Activated CD8-positive, alpha-beta T cell treated with anti-CD3 and anti-CD28 coated beads, Interleukin-2, amount 10 ng/mL, durations not matched to agents 7 days and 5 days (primary cell): ENCODE results near the gene ANKRD13B. TPM values are rescaled to one million over a fixed set of nuclear protein-coding genes. Genes with fewer than 3 reads are reported as not detected.

ENCODE experiments used
- ATAC-seq: fragments of 150-1000 bp; cut with Tn5 transposase; one replicate; pipeline ENCODE4 v1.10.0; 2021; ENCODE audit warnings: moderate library complexity
- CTCF ChIA-PET: fragments of 350-600 bp; sonication (Branson Sonifier 250); formaldehyde crosslinking; loops from one replicate; lab custom pipeline; 2021; ENCODE audit warnings: antibody characterized with exemption; lab: Charles Lee
- POLR2A ChIA-PET: fragments of 350-600 bp; sonication (Branson Sonifier 250); formaldehyde crosslinking; loops from one replicate; lab custom pipeline; 2021; ENCODE audit warnings: antibody characterized with exemption; lab: Charles Lee
- DNase-seq: peaks from one replicate; pipeline ENCODE4 v3.0.0-alpha.2; 2020
- H3K27ac Mint-ChIP-seq: one replicate; pipeline ENCODE4 v1.8.0; 2021; ENCODE audit warnings: mild to moderate bottlenecking, mixed read lengths
- H3K27me3 Mint-ChIP-seq: one replicate; pipeline ENCODE4 v1.8.0; 2021; ENCODE audit warnings: low read depth, mixed read lengths
- H3K36me3 Mint-ChIP-seq: one replicate; pipeline ENCODE4 v1.8.0; 2021; ENCODE audit warnings: low read depth, mixed read lengths
- H3K4me1 Mint-ChIP-seq: one replicate; pipeline ENCODE4 v1.8.0; 2021; ENCODE audit warnings: low read depth, mixed read lengths
- H3K4me3 Mint-ChIP-seq: one replicate; pipeline ENCODE4 v1.8.0; 2021; ENCODE audit warnings: mild to moderate bottlenecking, mixed read lengths
- H3K9me3 Mint-ChIP-seq: one replicate; pipeline ENCODE4 v1.8.0; 2022; ENCODE audit warnings: mixed read lengths; ENCODE audit not compliant: insufficient read depth
- total RNA-seq, 2 experiments: library from RNA; stranded (reverse); gene quantifications; one replicate each; pipeline ENCODE4 v1.2.3, GENCODE V29; 2021

ANKRD13B gene
- total RNA-seq, 2 experiments from 2014 or later = 11.2 to 12.5 TPM

DNA sequence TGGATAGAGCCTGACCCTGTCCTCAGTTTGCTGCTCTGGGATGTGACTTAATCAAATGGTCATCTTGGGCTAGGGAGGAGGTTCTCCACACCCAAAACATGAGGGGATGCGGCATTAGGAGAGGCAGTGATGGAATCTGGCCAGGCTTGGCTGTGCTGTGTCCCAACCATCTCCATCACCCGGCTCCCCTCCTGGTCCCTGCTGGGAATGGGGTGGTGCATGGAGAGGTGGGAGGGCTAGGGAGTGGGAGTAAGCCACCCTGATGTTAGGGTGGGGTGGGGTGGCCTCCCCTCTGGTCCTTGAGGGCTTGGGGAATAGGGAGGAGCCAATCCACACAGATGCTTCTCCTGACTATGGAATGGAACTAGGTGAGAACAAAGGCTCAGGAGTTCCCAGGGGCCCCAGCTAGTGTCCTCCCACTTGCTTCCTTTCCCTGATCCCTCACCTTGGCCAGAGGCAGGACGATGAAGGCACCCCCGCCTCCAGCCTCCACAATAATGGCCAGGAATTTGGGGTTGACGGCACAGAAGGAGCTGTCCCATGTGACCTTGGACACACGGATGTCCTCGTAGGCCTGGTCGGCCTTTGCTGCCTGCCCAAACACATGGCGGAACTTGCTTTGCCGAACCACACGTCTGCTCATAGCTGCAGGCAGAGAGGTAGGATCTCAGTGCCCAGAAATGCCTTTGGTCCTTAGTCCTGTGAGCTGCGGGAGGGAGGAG is 28.0 kb downstream of the ANKRD13B start:
- DNase-seq = no peak
- H3K4me3 Mint-ChIP-seq = peak overlapping the region; percentile 15
- peaks cover 3% of the 10 kb centered on the region for H3K27me3 Mint-ChIP-seq
- H3K9me3 Mint-ChIP-seq = no peaks in the 10 kb centered on the region
- no peak for ATAC-seq
- ChIA-PET CTCF (interaction anchor here (0.9 to 3.9 kb wide), 4 partner anchors 18 to 310 kb away, joined by 3 to 19 read pairs (median 4); no protein-coding TSS in a partner anchor), POLR2A (interaction anchor here (0.6 to 0.9 kb wide), 2 partner anchors 52 to 750 kb away, joined by 3 to 4 read pairs; no protein-coding TSS in a partner anchor)
- H3K36me3 Mint-ChIP-seq = peaks cover 10% of the 10 kb centered on the region
- no peak overlapping the region for H3K27ac Mint-ChIP-seq
- peaks cover 76% of the 10 kb centered on the region for H3K4me1 Mint-ChIP-seq

DNA sequence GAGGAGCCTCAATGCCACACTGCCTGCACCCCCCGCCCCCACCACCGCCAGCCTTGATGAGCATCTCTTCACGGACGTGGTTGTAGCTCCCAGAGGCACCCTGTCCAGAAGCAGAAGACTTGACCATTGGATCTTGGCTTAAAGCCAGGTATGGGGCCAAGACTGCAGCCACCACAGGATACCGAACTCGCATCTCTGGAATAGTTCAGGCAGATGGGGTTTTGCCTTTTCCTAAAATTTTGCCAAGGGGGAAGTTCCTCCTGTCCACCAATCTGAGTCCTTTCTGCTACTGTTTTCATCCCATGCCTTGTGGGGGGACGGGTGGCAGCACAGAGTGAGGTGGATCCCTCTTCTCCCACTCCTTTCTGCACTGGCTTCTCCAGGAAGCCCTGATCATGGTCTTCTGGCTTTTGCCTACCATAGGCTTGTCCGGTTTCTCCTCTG is 28.8 kb downstream of the ANKRD13B start:
- peaks cover 16% of the 10 kb centered on the region for H3K36me3 Mint-ChIP-seq
- H3K4me1 Mint-ChIP-seq = peaks cover 68% of the 10 kb centered on the region
- DNase-seq = no peak
- peaks cover 3% of the 10 kb centered on the region for H3K27me3 Mint-ChIP-seq
- ChIA-PET CTCF (interaction anchor here (0.9 to 3.9 kb wide), 4 partner anchors 8 to 309 kb away, joined by 3 to 19 read pairs (median 6); no protein-coding TSS in a partner anchor), POLR2A (no interaction called here)
- H3K9me3 Mint-ChIP-seq = no peaks in the 10 kb centered on the region
- ATAC-seq = no peak
- peak overlapping the region; percentile 78 for H3K4me3 Mint-ChIP-seq
- no peak overlapping the region for H3K27ac Mint-ChIP-seq

DNA sequence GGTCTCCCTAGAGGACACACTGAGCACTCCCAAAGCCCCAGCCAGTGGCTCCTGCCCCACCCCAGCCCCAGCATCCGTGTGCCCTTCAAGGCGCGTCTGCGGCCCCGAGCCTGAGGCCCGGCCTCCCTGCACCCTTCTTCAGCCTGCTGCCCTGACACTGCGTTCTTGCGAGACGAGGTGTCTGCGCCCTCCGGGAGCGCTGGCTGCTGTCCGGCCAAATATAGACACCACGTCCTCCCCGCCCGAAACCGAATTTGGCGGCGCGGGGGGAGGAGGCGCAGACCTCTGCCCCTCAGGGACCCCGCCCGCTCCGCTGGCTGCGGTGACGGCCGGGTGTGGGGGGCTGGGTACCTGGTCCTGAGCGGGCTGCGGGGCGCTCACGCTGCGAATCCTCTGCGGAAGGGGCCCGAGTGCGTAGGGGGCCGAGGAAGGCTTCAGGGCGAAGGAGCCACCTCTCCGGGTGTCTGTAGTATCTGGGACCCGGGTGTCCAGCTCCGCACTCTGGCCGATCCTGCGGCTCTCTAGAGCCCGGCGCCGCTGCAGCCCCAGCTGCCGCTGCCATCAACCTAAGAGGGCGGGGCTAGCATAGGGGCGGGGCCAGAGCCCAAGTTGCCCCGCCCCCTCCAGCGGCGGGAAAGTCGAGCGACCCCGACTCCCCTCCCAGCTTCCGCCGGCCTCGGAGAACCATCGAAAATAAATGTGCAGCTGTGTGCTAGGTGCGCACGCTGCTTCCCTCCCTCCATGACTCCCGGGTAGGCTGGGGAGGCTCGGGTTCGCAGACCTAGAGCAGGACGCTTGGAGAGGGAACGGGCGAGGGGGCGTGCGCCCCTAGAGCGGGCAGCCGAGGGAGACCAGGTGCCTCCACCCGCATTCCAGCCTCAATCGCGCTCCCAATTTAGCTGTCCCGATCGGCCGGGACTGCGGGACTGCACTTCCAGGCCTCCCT is 29.7 kb downstream of the ANKRD13B start, which contains the start of gene CORO6:
TSS of gene CORO6 (minus strand) at position 576 of the 946 bp plus-strand sequence. CDS start 1,491 bp downstream, outside the sequence.
- ChIA-PET CTCF (interaction anchor here (1.1 to 3.9 kb wide), 3 partner anchors 8 to 157 kb away, joined by 4 to 19 read pairs (median 9); no protein-coding TSS in a partner anchor), POLR2A (interaction anchor here (0.6 to 1.4 kb wide), 2 partner anchors 35 to 252 kb away, joined by 3 read pairs; no protein-coding TSS in a partner anchor)

DNA sequence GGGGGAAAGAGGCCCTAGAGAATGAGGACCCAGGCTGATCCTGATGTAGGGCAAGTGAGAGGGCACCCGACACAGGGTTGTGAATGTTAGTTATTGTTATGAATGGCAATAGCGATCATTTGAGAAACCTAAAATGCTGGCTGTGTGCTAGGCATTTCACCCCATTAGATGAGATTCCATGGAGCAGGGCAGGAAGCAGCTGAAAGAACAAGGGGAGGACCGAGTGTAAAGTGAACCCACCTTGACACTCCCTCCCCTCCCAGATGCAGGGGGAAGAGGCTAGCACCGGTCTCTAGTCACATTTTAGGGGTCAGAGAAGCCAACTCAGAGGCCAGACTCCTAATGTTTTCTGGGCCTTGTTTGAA is 30.3 kb downstream of the ANKRD13B start:
- Mint-ChIP-seq H3K36me3 (peaks cover 21% of the 10 kb centered on the region), H3K27me3 (peaks cover 3% of the 10 kb centered on the region), H3K4me3 (peak overlapping the region; percentile 78), H3K27ac (no peak overlapping the region), H3K4me1 (peaks cover 56% of the 10 kb centered on the region), H3K9me3 (no peaks in the 10 kb centered on the region)
- CTCF ChIA-PET = interaction anchor here (1.1 to 3.9 kb wide), 4 partner anchors 9 to 253 kb away, joined by 4 to 19 read pairs (median 6); no protein-coding TSS in a partner anchor
- no peak for DNase-seq
- POLR2A ChIA-PET = interaction anchor here (0.6 to 1.4 kb wide), 2 partner anchors 35 to 251 kb away, joined by 3 read pairs; no protein-coding TSS in a partner anchor
- ATAC-seq = no peak

More for the DNA sequence above, 29.7 kb downstream of the ANKRD13B start, which contains the start of gene CORO6:
- Mint-ChIP-seq H3K27ac (no peak within 1 kb of the TSS), H3K4me1 (peaks cover 61% of the 10 kb centered on the region), H3K27me3 (peaks cover 3% of the 10 kb centered on the region), H3K9me3 (no peaks in the 10 kb centered on the region), H3K4me3 (peak within 1 kb of the TSS; percentile 78), H3K36me3 (peaks cover 17% of the 10 kb centered on the region)
- ATAC-seq (peak; percentile 47), DNase-seq (peak; percentile 67)

DNA sequence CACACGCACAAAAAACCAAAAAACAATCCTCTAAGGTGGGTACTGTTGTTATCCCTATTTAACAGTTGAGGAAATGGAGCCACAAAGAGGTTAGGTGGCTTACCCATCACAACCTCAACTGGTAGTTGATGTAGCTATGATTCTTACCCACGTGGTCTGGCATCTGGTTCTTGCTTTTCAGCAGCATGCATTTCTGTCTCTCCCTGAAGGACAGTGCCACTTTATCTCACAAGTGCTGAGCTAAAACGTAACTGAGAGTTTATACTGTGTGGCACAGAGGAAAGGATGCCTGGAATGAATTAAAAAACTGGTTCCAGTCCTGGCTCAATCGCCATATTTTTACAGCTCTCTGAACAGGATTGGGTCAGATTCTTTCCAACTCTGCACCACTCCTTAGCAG is 31.7 kb downstream of the ANKRD13B start:
- H3K4me1 Mint-ChIP-seq = peaks cover 59% of the 10 kb centered on the region
- ATAC-seq = peak; percentile 11
- no peak overlapping the region for H3K4me3 Mint-ChIP-seq
- ChIA-PET CTCF (interaction anchor here (0.5 to 5.4 kb wide), 11 partner anchors 8 to 480 kb away, joined by 3 to 41 read pairs (median 4); no protein-coding TSS in a partner anchor), POLR2A (interaction anchor here (0.6 to 1.1 kb wide), 4 partner anchors 8 to 23 kb away, joined by 3 to 4 read pairs (median 3); no protein-coding TSS in a partner anchor)
- DNase-seq = peak; percentile 63
- no peaks in the 10 kb centered on the region for H3K9me3 Mint-ChIP-seq
- peaks cover 3% of the 10 kb centered on the region for H3K27me3 Mint-ChIP-seq
- peaks cover 32% of the 10 kb centered on the region for H3K36me3 Mint-ChIP-seq
- peak overlapping the region; percentile 12 for H3K27ac Mint-ChIP-seq

DNA sequence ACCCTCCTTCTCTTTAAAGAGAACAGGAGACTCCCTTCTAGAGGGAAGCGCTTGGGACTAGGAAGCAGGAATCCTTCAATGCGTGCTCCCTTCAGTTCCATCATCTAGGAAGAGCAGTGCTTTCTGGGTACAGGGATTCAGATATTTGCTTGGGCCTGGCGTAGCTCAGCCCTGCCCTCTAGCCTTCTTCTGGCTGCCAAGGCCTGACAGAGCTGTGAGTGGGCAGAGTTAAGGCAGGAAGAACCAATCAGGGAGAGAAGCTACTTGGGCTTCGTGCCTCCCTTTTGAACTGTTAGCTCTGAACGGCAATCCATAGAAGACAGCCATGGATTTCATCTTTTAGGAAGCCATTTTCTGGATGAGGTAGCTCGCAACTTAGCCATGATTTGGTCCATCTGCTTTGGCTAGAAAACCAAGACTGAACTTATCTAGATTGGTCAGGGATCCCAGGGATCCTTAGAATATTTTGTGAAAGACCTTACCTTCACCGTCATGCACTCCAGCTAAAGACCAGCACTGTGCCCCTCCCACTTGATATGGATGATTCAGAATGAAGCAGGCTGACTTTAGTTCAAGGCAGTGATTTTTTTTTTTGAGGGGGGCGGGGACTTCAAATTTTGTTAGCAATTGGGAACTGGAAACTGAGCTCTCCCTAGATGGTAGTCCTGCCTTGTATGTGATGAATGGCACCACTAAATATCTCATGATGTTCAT is 32.3 kb downstream of the ANKRD13B start:
- no peak for ATAC-seq
- POLR2A ChIA-PET = interaction anchor here (0.6 to 1.1 kb wide), 4 partner anchors 8 to 22 kb away, joined by 3 to 4 read pairs (median 3); no protein-coding TSS in a partner anchor
- H3K36me3 Mint-ChIP-seq = peaks cover 38% of the 10 kb centered on the region
- H3K27ac Mint-ChIP-seq = no peak overlapping the region
- no peak overlapping the region for H3K4me3 Mint-ChIP-seq
- no peaks in the 10 kb centered on the region for H3K9me3 Mint-ChIP-seq
- peaks cover 3% of the 10 kb centered on the region for H3K27me3 Mint-ChIP-seq
- peaks cover 62% of the 10 kb centered on the region for H3K4me1 Mint-ChIP-seq
- no peak for DNase-seq
- CTCF ChIA-PET = interaction anchor here (0.5 to 5.4 kb wide), 11 partner anchors 8 to 479 kb away, joined by 3 to 41 read pairs (median 4); no protein-coding TSS in a partner anchor

DNA sequence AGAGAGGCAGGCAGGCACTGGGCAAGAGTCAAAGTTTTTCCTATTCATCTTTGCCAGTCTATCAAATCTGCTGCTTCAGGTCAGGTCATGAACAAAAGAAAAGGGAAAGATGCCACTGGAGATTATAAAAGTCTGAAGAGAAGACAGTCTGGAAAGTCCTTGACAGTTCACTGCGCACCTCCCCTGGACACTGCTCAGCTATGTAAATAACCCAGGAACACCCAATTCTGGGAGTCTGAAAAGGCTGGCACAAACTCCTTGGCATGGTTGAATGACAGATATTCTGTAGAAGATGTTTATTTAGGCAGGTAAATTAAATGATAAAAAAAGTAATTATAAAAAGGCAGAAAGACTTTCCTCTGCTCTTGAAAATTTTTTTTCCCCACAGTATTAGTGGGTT is 35.0 kb downstream of the ANKRD13B start:
- Mint-ChIP-seq H3K4me1 (peaks cover 50% of the 10 kb centered on the region), H3K4me3 (no peak overlapping the region), H3K27ac (no peak overlapping the region), H3K36me3 (peaks cover 64% of the 10 kb centered on the region), H3K27me3 (no peaks in the 10 kb centered on the region), H3K9me3 (no peaks in the 10 kb centered on the region)
- POLR2A ChIA-PET = interaction anchor here (0.7 to 1.0 kb wide), 2 partner anchors 10 to 302 kb away, joined by 3 to 4 read pairs; partner anchors contain the start of gene SSH2
- CTCF ChIA-PET = interaction anchor here (2.5 to 5.4 kb wide), 2 partner anchors 11 kb away, joined by 12 to 41 read pairs; no protein-coding TSS in a partner anchor
- DNase-seq (no peak), ATAC-seq (no peak)

DNA sequence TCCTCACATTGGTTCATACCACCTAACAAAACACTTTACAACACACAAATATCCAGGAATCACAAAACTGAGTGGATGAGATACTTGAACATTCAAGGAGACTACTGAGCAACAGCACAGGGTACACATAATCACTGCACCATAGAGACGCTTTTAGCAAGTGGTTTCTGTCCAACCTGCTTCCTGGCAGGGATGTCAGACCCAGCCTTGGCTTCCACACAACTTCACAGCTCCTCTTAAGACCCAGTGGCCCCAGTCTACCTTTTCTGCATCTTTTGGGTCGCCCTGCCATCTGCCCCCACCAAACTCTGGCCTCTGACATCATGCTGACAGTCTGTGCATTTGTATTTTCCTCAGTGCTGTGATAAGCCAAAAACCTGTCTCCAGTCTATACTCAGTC is 35.7 kb downstream of the ANKRD13B start:
- H3K4me3 Mint-ChIP-seq = no peak overlapping the region
- DNase-seq (no peak), ATAC-seq (no peak)
- peaks cover 47% of the 10 kb centered on the region for H3K4me1 Mint-ChIP-seq
- POLR2A ChIA-PET = interaction anchor here (0.8 kb wide), 1 partner anchor 12 kb away, joined by 3 read pairs; no protein-coding TSS in a partner anchor
- peaks cover 67% of the 10 kb centered on the region for H3K36me3 Mint-ChIP-seq
- H3K27ac Mint-ChIP-seq = no peak overlapping the region
- no peaks in the 10 kb centered on the region for H3K9me3 Mint-ChIP-seq
- no peaks in the 10 kb centered on the region for H3K27me3 Mint-ChIP-seq
- CTCF ChIA-PET = interaction anchor here (2.5 to 5.4 kb wide), 2 partner anchors 10 to 12 kb away, joined by 12 to 41 read pairs; no protein-coding TSS in a partner anchor

DNA sequence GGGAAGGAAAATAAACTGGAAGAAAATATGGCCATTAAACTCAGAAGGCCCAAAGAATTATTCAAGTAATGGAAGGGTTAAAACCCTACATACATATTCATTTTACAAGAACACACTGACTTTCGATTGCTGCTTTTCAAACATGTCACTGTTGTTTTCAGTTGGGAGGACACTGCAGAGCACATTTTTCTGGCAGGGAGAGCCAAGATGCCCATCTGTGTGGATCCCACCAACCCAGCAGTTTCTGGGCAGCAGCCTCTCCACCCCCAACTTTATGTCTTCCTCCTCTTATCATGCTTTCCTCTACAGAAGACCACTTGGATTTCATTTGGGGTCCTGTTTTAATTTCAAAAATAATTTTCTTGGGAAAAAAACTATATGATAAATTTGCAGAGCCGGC is 36.9 kb downstream of the ANKRD13B start:
- ChIA-PET POLR2A (interaction anchor here (0.8 kb wide), 1 partner anchor 10 kb away, joined by 3 read pairs; no protein-coding TSS in a partner anchor), CTCF (interaction anchor here (0.6 kb wide), 1 partner anchor 94 kb away, joined by 3 read pairs; no protein-coding TSS in a partner anchor)
- peaks cover 45% of the 10 kb centered on the region for H3K4me1 Mint-ChIP-seq
- H3K36me3 Mint-ChIP-seq = peaks cover 75% of the 10 kb centered on the region
- H3K9me3 Mint-ChIP-seq = no peaks in the 10 kb centered on the region
- no peaks in the 10 kb centered on the region for H3K27me3 Mint-ChIP-seq
- DNase-seq (no peak), ATAC-seq (no peak)
- no peak overlapping the region for H3K4me3 Mint-ChIP-seq
- no peak overlapping the region for H3K27ac Mint-ChIP-seq

DNA sequence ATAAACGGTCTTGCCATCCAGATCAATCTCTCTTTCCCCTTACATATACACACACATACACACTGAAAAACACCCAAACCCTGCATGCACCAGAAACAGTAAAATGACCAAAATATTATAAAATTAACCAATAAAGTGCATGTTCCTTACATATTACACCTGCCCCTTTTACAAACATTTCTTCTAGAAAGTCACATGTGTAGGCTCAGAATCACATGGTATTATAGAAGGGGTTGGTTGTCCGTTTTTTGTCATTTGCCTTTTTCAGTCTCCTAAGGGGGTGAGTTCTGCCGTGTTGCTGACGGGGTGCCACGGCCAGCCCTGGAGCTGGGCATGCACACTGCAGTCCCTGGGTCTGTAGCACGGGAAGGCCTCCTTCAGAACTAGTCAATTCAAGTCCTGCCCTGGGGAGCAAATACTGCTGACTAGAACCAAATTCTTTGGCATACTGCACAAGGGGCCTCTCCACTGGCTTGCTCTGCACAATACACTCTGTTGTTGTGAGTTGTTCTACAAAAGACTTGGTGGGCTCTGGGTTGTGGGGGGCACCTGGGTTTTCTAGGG is 37.8 kb downstream of the ANKRD13B start:
- ChIA-PET POLR2A (no interaction called here), CTCF (no interaction called here)
- no peak for ATAC-seq
- Mint-ChIP-seq H3K4me1 (peaks cover 38% of the 10 kb centered on the region), H3K4me3 (no peak overlapping the region), H3K27me3 (no peaks in the 10 kb centered on the region), H3K27ac (no peak overlapping the region), H3K36me3 (peaks cover 76% of the 10 kb centered on the region), H3K9me3 (no peaks in the 10 kb centered on the region)
- DNase-seq = no peak
